HG03175 (cell line): Measurements from ENCODE around the gene OTOF.
"Not testable (repeated sequence)": the region's sequence is repeated elsewhere in the genome, so short reads cannot be mapped to it uniquely, and the experiment has no call there.

Experiments
- ATAC-seq: cut with Tn5 transposase; IDR thresholded peaks from one replicate; pipeline ENCODE4 v1.9.1; 2021; ENCODE audit warnings: mild to moderate bottlenecking, moderate library complexity; ENCODE audit not compliant: unreplicated experiment

OTOF gene

DNA sequence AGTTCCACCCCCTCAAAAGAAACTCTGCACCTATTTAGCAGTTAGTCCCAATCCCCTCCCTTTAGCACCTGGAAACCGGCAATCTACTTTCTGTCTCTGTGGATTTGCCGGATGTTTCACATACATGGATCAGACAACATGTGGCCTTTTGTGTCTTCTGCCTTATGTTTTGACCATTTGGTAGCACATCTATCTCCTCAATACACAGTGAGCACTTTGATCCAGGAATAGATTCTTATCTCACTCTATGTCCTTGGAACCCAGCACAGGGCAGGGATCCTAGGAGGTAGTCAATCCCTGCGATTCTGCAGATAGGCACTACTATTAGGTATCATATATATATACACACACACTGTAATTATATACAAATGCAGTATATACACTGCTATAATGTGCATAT is 3.8 kb upstream of the OTOF start:
- ATAC-seq = no peak

DNA sequence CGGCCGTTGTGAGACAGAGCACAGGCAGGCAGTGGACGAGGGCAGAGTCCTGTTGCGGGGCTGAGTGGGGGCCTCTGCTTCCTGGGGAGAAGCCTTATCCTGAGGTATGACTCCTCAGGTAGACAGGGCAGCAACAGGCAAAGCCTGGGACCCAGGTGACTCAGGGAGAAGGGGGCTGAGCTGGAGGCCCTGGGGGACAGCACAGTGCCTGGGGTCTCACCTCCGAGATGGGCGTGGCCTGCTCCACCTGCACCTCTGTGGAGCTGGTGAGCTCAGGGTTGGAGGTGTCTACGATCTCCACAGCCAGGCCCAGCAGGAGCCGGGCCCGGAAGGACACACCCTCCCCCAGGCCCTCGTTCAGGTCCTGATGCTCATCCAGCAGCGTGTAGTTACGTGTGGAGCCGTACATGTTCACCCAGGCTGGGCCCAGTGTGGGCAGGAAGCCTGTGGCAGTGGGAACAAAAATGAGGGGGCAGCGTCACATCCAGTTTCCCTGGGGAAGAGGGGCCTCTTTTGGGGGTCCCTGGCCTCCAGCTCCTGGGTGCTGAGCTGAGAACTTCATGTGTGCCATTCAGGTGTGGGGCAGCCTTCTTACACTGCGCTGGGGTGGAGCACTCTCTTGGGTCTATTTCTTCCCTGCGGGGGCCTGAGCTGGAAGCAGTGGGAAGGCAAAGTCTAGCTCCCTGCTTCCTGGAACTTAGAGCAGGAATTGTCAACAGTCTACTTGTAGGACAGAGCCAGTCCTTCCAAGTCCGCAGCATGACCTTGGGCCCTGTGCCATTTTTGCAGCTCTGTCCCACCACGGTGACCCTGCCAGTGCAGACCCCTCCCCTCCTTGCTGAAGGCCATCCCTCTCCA is 2.9 kb upstream of the OTOF start:
- ATAC-seq = no peak

DNA sequence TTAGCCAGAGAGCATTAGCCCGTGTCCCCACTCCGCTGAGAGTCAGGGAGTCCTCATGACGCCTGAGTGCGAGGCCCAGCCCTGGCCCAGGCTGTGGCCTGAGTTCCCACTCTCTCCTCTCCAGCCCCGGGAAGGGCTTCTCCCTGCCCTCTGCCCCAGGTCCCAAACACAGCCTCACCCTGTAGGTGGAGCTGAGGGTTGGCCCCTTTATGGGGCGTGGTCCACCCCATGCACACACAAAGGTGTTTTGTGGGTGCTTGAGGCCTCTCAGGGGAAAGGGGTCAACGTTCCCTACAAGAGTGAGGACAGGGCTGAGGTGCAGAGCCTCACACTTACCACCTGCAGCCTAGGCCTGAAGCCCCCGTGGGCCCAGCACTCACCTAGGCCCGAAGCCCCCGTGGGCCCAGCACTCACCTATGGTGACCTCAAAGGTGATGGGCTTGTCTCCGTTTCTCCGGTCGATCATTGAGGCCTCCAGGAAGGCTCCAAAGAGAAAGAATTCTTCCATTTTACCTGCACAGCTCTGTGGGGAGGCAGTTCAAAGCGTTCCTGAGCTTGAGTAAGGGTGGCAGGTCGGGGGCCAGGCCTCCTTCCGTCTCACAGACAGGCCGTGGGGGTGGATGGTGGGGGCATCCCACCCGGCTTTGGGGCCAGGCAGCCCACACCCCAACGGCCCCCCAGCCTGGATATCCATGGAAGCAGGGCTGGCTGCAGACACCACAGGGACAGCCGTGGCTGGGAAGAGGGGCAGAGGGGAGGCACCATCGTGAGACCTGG is 2.1 kb upstream of the OTOF start:
- no peak for ATAC-seq

DNA sequence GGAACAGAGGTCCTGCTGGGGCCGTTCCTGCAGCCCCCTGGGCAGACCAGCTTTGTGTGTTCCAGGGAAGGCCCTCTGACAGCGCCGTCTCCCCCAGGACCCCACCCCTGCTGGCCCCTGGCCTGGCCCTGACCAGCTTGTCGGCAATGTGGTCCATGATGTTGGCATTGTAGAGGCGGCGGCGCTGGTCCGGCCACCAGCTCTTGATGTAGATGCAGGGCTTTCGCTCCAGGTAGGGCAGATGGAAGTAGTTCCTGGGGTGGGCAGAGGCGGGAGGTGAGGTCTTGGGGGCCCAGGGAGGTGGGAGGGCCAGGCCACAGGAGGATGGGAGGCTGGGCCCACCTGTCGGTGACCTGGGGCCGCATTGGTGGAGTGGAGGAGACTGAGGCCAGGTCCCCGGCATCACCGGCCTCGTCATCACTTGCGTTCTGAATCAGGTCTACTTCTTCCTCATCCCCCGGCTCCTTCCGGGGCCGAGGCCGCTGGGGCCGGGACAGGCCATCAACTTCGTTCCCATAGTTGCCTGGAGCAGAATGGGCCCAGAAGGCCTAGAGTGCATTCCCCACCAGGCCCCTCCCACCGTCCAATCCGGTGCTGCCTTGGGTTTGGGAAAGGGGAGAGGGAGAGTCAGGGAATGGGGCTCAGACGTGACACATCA is 1.3 kb upstream of the OTOF start:
- ATAC-seq = no peak

DNA sequence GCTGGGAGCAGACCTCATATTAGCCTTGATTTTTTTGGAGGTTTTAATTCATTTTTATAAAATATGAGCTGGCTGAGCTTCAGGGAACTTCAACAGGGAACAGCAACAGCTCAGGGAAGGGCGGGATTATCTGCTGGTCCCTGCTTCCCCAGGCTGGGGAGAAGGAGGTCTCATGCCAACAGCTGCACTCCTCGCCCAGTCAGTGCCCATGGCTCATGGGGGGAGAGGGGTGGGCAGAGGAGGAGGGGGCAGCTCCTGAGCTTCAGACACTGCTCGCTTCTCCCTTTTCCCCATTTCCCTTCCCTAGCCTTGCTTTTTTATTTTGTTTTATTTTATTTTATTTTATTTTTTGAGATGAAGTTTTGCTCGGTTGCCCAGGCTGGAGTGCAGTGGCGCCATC is 442 bp upstream of the OTOF start:
- no peak for ATAC-seq

DNA sequence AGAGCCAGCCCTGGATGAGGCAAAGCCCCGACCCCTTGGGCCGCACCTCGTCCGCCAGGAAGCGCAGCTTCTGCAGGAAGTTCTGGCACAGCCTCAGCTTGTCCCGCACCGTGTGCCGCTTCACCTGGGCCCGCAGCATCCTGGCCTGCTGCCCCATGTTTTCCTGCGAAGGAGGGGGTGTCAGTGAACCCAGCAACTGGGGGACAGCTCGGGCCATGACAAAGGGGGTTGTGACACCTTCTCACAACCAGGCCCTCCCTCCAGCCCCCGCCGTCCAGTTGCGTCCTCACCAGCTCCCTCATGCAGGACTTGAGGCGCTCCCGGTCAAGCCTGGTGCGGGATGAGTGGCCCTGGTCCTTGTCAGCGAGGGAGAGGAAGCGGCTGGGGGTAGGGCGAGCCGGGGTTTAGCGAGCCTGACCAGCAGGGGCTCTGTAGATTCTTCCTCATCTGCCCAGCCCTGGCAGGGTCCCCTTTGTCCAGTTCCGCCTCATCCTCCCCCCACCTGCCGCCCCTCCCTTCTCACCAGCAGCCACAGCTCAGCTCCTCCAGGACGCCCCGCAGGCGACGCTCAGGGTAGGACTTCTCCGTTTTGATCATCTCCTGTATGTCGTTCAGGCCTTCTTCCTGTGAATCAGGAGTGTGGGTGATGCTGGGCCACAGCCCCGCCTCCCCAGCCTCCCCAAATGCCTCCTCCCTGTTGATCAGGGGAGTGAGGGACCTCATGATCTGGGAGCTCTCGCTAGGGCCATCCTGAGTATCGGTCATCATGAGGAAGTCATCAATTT is 606 bp downstream of the OTOF start:
- no peak for ATAC-seq

DNA sequence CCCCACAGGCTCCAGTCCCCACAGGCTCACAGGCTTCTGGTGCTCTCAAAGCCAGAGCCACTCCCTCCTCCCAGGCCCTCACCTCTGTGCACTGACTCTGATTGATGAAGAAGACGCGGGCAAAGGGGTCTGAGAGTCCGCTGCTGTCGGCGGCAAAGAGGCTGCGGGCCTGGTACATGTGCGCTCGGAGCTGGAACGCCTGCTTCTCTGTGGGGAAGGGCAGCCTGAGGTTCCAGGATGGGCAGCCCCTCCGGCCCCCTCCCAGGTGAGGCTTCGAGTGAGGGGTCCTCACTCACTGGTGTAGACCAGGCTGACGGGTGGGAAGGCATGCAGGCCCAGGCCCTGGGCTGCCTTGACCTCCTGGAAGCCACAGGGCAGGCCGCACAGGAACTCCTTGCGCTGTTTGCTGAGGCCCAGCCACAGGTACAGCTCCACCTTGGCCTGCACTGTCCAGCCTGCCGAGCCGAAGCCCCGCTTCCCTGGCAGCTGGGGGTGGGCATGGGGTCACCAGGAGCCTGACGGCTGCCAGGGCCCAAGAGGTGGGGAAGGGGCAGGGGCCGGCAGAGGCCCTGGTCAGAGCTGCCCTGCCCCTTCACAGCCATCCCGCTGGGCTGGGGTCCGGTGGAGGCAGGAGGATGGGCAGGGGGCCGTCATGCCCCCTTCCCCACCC is 2.0 kb downstream of the OTOF start:
- no peak for ATAC-seq

DNA sequence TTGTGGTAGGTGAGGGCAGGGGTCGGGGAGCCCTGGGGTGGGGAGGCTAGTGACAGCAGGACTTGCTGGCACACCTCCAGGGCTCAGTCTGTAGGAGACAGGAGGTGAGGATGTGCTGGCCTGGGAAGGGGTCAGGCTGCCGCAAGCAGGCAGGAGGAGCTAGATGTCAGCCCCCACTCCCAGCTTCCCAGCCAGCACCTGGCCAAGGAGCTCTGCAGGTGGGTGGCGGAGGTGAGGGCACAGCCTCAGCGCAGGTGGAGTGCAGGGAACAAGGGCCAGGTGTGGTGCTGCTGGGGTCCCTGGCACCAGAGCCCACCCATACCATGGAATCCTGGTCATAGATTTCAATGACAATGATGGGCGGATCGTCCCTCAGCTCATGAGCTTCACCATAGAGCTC is 2.9 kb downstream of the OTOF start:
- no peak for ATAC-seq

DNA sequence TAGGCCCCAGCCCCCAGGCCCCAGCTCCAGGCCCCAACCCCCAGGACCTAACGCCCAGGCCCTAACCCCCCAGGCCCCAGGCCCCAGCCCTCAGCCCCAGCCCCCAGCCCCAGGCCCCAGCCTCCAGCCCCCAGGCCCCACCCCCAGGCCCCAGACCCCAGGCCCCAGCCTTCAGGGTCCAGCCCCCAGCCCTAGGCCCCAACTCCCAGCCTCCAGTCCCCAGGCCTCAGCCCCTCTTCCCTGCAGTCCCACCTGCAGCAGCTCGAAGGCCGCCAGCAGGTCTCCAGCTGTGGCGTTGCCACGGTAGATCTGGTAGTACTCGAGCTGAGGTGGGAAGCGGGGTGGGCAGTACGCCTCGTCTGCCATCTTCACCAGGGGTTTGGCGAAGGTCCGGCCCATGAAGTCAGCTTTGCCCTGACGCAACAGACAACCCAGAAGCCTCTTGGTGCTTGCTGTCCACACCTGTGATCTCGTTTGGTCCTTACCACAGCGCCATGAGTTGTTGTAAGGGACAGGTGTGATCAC is 3.6 kb downstream of the OTOF start:
- no peak for ATAC-seq

DNA sequence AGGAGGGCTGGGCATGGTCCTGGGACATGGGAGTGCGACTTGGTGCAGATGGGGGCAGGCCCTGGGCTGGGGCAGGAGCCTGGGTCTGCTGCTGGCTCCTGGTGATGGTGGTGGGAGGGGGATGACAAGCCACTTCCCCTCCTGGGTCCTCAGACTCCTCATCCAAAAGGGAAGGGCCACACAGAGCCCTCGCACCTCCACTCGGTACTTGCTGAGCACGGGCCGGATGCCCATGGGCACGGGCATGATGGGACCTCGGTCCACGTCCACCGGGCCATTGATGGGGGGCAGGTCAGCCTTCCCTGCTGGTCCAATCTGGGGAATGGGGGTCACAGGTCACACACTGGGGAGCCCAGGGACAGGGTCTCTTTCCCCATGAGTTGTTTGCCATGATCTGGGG is 4.1 kb downstream of the OTOF start:
- ATAC-seq = no peak

DNA sequence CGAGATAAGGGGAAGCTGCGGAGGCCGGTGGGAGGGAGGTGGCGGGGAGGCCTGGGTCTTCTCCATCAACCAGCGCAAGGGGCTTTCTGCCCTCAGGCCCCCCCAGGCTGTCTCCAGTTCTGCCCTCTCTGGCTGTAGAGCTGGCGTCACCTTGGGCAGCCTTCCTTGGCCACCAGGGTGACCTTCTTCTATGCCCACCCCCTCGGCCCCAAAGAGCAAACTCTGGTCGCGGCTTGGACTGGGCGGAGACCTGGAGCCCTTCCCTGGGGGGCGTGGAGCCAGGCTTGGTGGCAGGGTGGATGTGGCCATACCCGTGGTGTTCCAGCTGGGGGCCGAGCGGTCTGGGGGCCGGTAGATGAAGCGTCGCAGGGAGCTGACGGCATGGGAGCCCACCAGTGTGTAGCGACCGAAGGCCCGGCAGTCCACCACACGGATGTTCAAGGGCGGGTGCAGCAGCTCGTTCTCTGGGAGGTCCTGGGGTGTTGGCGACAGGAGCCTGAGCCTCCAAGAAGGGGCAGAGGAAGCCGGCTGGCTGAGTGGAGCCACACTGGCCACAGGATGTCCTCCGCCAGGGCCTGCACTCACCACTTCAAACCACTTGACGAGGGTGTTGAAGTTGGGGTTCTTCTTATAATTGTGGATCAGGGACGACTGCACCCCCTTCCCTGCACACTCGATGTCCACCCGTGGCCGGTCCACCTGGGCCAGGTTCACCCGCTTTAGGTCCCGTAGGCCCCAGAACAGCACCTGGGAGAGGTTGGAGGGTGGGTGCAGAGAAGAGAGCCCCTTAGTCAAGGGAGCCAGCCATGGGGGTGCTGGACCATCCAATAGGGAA is 4.9 kb downstream of the OTOF start:
- no peak for ATAC-seq

DNA sequence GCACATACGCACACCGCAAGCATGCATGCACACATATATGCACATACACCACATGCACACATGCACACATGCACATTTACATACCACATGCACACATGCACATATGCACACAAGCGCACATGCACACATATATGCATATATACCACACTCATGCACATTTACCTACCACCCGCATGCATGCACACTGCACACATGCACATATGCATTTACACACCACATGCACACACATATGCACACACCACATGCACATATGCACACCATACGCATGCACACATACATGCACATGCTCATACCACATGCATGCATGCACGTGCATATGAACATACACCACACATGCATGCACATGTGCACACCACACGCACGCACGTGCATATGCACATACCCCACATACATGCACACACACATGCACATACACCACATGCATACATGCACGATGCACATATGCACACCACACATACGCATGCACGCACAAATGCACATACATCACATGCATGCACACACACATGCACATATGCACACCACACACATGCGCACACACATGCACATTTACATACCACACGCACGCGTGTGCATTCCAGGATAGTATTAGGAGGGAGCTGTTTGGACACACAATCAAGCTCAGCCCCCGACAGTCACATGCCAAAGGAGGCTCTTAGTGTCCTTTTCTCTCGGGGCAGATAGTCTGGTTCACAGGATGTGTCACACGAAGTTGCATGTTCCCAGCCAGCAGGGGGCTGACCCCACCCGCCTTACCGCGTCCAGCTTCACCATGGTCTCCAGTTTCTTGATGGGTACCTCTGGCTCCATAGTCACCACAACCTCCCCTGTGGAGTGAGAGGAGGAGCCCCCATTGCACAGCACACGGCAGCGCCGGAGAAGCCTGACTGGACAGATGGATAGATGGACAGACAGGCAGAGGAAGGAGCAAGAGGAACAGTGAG is 5.9 kb downstream of the OTOF start:
- ATAC-seq = no peak

DNA sequence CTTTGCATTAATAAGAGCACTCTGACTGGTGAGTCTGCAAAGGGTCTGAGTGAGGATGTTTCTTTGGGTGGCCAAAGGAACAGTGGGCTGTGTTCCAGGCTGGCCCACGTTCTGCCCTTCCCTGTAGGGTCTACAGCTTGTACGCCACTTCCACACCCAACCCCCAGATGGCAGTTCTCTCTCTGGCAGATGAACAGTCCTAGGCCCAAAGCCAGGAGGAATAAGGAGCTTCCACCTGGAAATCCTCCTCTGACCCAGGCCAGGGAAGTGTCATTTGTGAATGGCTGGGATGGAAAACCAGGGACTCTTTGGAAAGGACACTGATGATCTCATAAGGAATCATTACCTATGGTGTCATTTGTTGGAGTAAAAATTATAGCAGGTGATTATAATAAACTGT is 6.6 kb downstream of the OTOF start:
- no peak for ATAC-seq

DNA sequence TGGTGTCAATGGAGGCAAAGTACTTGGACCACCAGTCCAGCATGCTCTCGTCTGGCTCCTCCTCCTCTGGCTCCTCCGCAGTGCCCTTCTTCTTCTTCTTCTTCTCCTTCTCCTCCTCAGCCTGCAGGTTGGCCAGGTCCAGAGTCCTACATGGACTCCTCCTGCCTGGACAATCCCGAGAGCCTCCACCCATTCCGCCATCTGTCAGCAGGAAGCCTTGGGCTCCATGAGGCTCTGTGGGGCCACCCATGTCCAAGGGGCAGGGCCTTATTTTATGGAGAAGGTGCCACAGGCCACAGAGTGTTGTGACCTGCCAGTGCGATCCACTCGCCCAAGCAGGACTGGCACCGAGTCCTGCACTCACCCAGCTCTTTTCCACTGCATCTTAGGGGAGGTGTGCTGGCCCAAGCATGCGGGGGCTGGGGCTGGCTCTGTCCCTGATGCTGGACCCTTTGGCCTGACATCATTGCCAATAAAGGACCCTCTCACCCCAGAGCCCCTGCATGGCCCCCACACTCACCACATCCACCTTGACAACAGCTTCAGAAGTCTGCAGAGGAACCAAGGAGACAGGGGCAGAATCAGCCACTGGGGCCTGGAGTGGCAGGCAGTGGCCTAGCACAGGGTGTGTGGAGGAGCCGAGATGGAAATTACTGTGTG is 7.2 kb downstream of the OTOF start:
- ATAC-seq = no peak

DNA sequence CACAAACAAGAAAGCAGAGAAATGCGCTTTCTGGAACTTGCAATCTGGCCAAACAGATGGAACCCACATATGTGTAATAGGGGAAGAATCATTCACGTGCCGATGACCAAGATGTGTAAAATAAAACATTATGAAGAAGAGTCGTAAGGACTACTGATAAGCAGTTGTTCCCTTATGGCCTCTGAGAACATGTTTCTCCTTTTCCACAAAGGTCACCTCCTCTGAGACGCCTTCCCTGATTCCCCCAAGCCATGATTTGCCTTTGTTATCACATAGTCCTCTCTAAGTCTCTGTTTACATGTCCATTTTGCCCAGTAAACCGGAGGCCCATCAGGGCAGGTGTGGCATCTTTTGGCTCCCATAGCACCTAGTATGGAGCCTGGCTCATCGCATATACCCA is 8.0 kb downstream of the OTOF start:
- ATAC-seq = no peak

DNA sequence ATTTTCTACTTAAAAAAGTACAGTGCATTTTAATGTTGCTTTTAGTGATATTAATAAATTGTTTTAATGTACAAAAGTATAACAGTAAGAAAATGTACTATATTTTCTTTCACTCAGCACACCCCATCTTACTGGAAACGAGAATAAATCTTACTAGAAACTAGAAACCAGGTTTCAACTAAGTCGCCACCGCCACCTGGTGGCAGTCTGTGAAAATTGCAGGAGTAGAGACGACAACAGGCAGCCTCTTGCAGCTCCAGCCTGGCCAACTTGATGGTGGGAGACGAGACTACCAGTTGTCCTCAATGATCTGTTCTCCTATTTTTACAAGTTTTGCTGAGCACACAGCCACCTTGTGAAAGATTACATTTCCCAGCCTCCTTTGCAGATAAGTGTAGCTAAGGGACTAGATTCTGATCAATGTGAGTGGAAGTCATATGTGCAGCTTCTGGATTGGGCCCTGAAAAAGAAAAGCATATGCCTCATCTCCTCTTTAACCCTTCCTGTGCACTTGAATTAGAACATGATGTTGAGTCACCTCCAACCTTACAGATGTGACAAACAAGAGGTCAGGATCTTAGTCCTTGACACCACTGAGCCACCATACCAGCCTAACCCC is 8.7 kb downstream of the OTOF start:
- no peak for ATAC-seq

DNA sequence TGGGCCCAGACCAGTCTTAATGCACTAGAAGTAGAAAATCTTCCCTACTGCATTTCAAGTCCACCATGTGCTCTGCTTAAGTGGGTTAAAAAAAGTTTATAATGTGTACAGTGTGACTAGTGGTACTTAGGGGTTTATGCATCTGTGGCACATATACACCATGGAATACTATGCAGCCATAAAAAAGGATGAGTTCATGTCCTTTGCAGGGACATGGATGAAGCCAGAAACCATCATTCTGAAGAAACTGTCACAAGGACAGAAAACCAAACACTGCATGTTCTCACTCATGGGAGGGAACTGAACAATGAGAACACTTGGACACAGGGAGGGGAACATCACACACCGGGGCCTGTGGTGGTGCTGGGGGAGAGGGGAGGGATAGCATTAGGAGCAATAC is 9.4 kb downstream of the OTOF start:
- not testable (repeated sequence) for ATAC-seq
